ENCODE results near the gene OLFM1. TPM values are rescaled to one million over a fixed set of nuclear protein-coding genes. Genes with fewer than 3 reads are reported as not detected.

The OLFM1 gene
- 0.28 and 0.37 TPM in 2 replicates for total RNA-seq

DNA sequence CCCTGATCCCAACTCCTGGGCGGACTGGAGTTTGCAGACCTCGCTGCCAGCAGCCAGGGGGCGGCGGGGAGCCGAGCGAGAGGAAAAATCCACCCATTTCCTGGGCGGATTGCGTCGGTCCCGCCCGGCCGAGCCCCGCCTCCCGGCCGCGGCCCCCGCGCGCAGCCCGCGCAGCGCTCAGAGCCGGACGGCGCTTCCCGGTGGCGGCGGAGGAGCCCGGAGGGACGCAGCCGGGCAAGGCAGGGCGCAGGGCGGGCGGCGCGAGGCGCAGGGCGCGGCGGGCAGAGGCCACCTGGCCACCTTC lies at the start of gene OLFM1:
TSS of gene OLFM1 (plus strand) at position 180 of the 304 bp plus-strand sequence. CDS start 322 bp downstream, outside the sequence.
- DNase-seq (ENCODE audit: low spot score) = peak; percentile 26
- Mint-ChIP-seq H3K9me3 (no peaks in the 10 kb centered on the region), H3K27me3 (ENCODE audit: low read depth) (peaks cover 27% of the 10 kb centered on the region), H3K27ac (no peak within 1 kb of the TSS), H3K4me3 (ENCODE audit: low read depth) (no peak within 1 kb of the TSS), H3K4me1 (ENCODE audit: low read depth) (peaks cover 3% of the 10 kb centered on the region), H3K36me3 (ENCODE audit: low read depth) (no peaks in the 10 kb centered on the region)
- intact Hi-C loops (cut with micrococcal nuclease) = loop anchor here (2.0 to 5.0 kb wide), 2 partner anchors 255 to 325 kb away; no protein-coding TSS in a partner anchor

DNA sequence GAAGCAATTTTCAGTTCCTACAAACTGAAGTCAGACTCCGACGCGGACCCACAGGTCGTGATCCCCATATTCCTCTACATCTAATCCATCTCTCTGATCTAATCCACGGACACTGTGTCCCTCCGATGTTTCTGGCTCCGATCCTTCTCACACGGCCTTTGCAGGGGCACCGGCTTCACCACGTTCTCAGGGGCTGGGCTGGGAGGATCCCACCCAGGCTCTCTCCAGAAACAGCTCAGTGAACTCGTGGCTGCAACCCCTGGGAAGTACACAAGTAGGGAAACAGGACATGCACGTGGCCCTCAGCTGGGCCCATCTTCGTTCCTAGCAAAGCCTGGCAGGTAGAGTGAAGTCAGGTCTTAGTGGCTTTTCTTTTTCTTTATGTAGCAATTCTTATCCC lies 49.1 kb upstream of the OLFM1 start:
- H3K4me1 Mint-ChIP-seq (ENCODE audit: low read depth) = no peaks in the 10 kb centered on the region
- H3K4me3 Mint-ChIP-seq (ENCODE audit: low read depth) = no peak overlapping the region
- DNase-seq (ENCODE audit: low spot score) = no peak
- no peaks in the 10 kb centered on the region for H3K36me3 Mint-ChIP-seq (ENCODE audit: low read depth)
- H3K9me3 Mint-ChIP-seq = no peaks in the 10 kb centered on the region
- intact Hi-C loops (cut with micrococcal nuclease) = no loop called here
- H3K27me3 Mint-ChIP-seq (ENCODE audit: low read depth) = no peaks in the 10 kb centered on the region
- H3K27ac Mint-ChIP-seq = no peak overlapping the region

DNA sequence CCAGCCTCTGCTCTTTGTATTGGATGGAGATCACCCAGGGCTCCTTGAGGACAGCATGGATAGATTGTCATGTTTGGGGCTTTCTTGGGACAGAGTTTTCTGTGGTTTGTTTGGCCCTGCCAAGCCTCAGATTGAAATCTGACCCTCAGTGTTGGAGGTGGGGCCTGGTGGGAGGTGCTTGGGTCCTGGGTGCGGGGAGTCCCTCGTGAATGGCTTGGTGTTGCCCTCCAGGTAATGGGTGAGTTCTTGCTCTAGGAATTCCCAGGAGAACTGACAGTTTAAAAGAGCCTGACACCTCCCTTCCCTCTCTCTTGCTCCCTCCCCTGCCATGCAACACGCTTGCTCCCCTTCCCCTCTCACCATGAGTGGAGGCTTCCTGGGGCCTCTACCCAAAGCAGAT lies 48.6 kb upstream of the OLFM1 start:
- intact Hi-C loops (cut with micrococcal nuclease) = no loop called here
- no peaks in the 10 kb centered on the region for H3K4me1 Mint-ChIP-seq (ENCODE audit: low read depth)
- H3K4me3 Mint-ChIP-seq (ENCODE audit: low read depth) = no peak overlapping the region
- no peaks in the 10 kb centered on the region for H3K27me3 Mint-ChIP-seq (ENCODE audit: low read depth)
- H3K36me3 Mint-ChIP-seq (ENCODE audit: low read depth) = no peaks in the 10 kb centered on the region
- H3K27ac Mint-ChIP-seq = no peak overlapping the region
- H3K9me3 Mint-ChIP-seq = no peaks in the 10 kb centered on the region
- DNase-seq (ENCODE audit: low spot score) = no peak

DNA sequence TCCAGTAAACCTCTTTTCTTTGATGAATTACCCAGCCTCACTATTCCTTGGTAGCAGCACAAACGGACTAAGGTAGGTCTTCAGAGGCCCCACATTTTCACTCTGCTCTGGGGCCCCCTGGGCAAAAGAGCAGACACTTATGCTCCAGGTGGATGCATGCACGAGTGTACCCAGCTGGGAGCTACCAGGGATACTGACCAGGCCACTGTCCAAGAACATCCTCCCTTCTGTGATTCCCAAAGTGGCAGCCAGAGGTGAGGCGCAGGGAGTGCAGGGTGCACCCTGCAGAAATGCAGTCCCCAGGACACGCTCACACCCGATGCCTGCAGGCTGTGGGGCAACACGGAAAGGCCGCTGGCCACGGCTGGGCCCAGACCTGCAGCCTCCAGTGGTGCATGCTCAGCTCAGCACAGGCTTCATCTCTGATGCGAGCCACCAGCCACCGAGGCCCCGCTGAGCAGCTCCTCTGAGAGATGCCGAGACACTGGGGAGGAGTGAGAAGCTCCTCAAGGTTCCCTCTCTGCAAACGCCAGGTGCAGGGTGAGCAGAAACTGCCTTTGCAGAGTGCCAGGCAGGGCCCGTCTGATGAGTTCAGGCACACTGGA lies 48.1 kb upstream of the OLFM1 start:
- Mint-ChIP-seq H3K9me3 (no peaks in the 10 kb centered on the region), H3K4me1 (ENCODE audit: low read depth) (no peaks in the 10 kb centered on the region), H3K27ac (no peak overlapping the region), H3K36me3 (ENCODE audit: low read depth) (no peaks in the 10 kb centered on the region), H3K4me3 (ENCODE audit: low read depth) (no peak overlapping the region), H3K27me3 (ENCODE audit: low read depth) (no peaks in the 10 kb centered on the region)
- intact Hi-C loops (cut with micrococcal nuclease) = no loop called here
- DNase-seq (ENCODE audit: low spot score) = no peak

DNA sequence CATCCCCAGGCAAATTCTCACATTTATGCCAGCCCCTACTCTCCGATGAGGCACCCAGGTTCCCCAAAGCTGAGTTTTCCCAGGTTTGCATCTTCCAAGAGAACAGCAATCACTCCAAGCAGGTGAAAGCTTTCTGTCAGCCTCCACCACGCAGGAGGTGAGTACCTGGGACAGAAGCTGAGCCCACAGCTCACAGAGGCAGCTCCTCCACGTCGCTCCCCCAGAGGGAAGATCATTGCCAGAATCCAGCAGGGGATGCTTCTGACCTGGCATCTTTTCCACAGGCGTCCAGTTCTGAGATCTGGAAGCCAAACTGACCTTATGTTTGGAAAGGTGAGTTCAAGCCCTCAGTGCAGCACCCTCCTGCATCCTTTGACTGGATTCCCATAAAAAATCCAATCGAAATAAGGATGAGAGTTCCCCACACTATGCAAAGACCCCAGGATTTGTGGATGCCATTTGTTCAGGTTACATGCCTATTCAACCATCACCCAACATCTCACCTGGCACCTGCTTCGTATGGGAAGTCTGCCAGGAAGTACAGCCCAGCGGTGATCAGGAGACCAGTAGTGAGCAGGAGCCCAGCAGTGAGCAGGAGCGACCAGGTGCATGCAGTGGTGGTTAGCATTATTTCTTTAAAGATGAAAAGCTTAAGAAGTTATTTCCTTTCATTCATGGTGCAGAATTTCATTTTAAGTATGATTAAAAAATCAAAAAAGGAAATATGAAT lies 47.4 kb upstream of the OLFM1 start:
- H3K4me1 Mint-ChIP-seq (ENCODE audit: low read depth) = no peaks in the 10 kb centered on the region
- no peaks in the 10 kb centered on the region for H3K9me3 Mint-ChIP-seq
- H3K4me3 Mint-ChIP-seq (ENCODE audit: low read depth) = no peak overlapping the region

DNA sequence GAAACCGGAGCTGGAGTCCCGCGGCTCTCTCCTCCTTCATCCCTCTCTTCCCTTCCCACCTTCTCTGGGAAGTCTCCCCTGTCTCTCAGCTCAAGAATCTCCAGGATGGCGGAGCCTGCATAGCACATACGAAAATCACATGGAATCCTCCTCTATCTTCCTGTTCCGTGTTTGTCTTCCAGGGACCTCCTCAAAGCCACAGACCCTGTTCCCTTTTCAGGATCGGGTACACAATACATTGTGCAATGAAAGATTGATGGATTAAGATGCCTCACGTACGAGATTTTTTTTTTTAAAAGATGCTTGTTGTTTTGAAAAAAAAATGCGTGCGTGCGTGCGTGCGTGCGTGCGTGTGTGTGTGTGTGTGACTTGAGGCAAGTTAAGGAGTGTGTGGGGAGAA lies 46.6 kb upstream of the OLFM1 start:
- no peak for DNase-seq (ENCODE audit: low spot score)
- no peak overlapping the region for H3K4me3 Mint-ChIP-seq (ENCODE audit: low read depth)
- intact Hi-C loops (cut with micrococcal nuclease) = no loop called here
- H3K36me3 Mint-ChIP-seq (ENCODE audit: low read depth) = no peaks in the 10 kb centered on the region
- H3K4me1 Mint-ChIP-seq (ENCODE audit: low read depth) = no peaks in the 10 kb centered on the region
- no peaks in the 10 kb centered on the region for H3K27me3 Mint-ChIP-seq (ENCODE audit: low read depth)
- H3K27ac Mint-ChIP-seq = no peak overlapping the region
- H3K9me3 Mint-ChIP-seq = no peaks in the 10 kb centered on the region

More for the DNA sequence above, 47.4 kb upstream of the OLFM1 start:
- Mint-ChIP-seq H3K27ac (no peak overlapping the region), H3K36me3 (ENCODE audit: low read depth) (no peaks in the 10 kb centered on the region), H3K27me3 (ENCODE audit: low read depth) (no peaks in the 10 kb centered on the region)
- intact Hi-C loops (cut with micrococcal nuclease) = no loop called here
- no peak for DNase-seq (ENCODE audit: low spot score)

DNA sequence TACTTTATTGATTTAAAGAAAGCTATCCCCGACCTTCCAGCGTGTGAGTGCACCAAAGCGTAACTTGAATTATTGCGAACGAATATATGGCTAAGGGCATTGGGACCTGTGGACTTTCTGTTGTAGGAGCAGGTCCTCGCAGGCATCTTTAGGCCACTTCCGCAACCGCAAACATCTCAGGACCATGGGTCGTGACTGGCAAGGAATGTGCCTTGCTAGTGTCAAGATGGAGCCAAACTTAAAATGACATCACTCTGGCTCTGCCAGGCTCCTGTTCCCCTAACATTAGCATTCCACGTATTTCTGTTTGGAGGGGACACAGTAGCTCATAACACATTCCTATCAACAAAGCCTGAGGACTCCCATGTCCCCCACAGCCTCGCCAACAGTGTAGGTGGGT lies 44.1 kb upstream of the OLFM1 start:
- no peaks in the 10 kb centered on the region for H3K9me3 Mint-ChIP-seq
- H3K36me3 Mint-ChIP-seq (ENCODE audit: low read depth) = no peaks in the 10 kb centered on the region
- no peaks in the 10 kb centered on the region for H3K4me1 Mint-ChIP-seq (ENCODE audit: low read depth)
- DNase-seq (ENCODE audit: low spot score) = no peak
- intact Hi-C loops (cut with micrococcal nuclease) = no loop called here
- no peak overlapping the region for H3K4me3 Mint-ChIP-seq (ENCODE audit: low read depth)
- no peak overlapping the region for H3K27ac Mint-ChIP-seq
- H3K27me3 Mint-ChIP-seq (ENCODE audit: low read depth) = no peaks in the 10 kb centered on the region

DNA sequence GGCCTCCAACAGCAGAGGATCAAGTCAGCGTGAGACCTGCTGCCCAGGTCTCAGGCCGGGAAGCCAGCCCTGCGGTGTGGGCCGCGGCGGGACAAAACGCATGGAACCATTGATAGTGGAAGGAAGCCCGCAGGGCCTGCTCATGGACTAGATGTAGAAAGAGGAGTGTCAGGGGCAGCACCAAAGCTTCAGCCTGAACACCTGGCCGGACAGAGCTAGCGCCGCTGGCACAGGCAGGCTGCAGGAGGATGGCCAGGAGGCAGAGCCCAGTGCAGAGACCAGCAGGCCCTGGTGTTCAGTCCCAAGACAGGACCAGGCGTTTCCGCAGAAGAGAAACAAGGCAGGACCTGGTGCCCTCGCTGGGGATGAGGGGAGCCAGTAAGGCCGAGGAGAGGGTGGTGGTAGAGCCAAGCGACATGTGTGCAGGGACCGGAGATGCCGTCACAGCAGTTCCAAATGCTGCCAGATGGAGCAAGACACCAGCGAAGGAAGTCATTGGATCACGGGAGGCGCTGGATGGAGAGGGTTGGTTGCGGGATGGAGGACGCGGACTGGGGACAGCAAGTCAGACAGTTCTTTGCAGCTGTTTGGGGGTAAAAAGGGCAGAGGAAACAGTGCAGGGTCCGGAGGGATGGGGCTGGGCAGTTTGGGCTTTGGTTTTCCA lies 42.1 kb upstream of the OLFM1 start:
- H3K4me1 Mint-ChIP-seq (ENCODE audit: low read depth) = no peaks in the 10 kb centered on the region
- no peaks in the 10 kb centered on the region for H3K27me3 Mint-ChIP-seq (ENCODE audit: low read depth)
- no peak overlapping the region for H3K4me3 Mint-ChIP-seq (ENCODE audit: low read depth)
- no peak overlapping the region for H3K27ac Mint-ChIP-seq
- intact Hi-C loops (cut with micrococcal nuclease) = no loop called here
- H3K36me3 Mint-ChIP-seq (ENCODE audit: low read depth) = no peaks in the 10 kb centered on the region
- H3K9me3 Mint-ChIP-seq = no peaks in the 10 kb centered on the region
- DNase-seq (ENCODE audit: low spot score) = no peak

DNA sequence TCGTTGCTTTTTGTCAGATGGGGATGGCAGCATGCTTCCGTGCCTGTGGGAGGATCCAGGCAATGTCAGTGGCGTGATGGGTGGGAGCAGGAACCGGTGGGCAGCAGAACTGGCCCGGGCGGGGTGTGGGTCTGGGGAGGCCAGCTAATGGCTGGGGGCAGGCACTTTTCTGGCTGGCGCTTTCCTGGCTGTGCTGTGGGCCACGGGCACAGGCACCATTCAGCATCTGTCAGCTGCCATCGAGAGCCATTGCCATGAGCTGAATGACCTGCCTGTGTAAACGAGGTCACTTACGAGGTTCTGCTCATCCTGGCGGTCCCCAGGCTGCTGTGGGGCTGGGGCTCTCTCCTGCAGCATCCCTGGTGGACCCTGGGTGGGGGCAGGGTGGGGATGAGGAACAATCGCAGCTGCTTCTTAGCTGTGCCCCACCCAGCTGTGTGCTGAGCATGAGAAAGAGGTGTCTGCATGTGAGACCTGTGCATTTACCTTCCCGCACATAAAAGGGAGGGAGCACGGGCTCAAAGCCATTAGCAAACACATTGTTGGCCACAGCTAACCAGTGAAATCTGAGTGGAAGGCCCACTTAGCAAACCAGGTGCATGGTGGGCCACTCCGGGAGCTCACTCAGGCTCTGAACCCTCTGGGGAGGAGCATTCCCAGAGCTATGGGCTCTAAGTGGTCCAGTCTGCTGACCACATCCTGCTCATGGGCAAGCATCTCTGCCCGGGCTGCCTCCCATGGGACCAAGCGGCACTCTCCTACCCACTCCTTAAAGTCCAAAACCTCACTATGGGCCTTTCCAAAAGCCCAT lies 41.3 kb upstream of the OLFM1 start:
- DNase-seq (ENCODE audit: low spot score) = no peak
- H3K27me3 Mint-ChIP-seq (ENCODE audit: low read depth) = no peaks in the 10 kb centered on the region
- H3K9me3 Mint-ChIP-seq = no peaks in the 10 kb centered on the region
- no peaks in the 10 kb centered on the region for H3K36me3 Mint-ChIP-seq (ENCODE audit: low read depth)
- no peak overlapping the region for H3K4me3 Mint-ChIP-seq (ENCODE audit: low read depth)
- no peaks in the 10 kb centered on the region for H3K4me1 Mint-ChIP-seq (ENCODE audit: low read depth)
- H3K27ac Mint-ChIP-seq = no peak overlapping the region
- intact Hi-C loops (cut with micrococcal nuclease) = no loop called here

DNA sequence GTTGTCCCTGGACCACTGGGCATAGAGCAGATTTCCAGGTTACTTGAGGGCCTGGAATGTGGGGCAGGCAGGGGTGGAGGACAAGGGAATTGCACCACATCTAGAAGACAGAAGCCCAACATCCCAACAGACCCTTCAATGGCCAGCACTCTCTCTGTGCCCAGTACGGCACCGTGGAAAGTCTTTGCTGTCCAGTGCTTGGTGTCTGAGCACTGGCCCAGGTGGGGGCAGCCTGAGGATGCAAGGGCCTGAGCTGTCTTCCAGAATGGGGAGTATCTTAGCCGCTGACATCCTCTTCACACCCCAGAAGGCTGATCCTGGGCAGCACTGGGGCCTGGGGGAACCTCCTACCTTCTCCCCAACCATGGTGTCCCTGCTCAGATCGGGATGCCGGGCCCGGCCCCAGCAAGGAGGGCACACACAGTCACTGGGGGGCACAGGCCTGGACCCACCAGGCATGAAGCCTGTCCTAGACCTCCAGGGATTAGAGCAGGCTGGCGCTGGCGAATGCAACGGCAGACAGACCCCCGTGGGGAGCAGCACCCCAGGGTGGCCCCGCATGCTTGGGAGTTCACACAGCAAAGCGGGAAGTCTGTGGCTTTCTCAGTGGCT lies 40.6 kb upstream of the OLFM1 start:
- Mint-ChIP-seq H3K9me3 (no peaks in the 10 kb centered on the region), H3K27me3 (ENCODE audit: low read depth) (no peaks in the 10 kb centered on the region), H3K4me3 (ENCODE audit: low read depth) (no peak overlapping the region), H3K36me3 (ENCODE audit: low read depth) (no peaks in the 10 kb centered on the region), H3K4me1 (ENCODE audit: low read depth) (no peaks in the 10 kb centered on the region), H3K27ac (no peak overlapping the region)
- DNase-seq (ENCODE audit: low spot score) = no peak
- intact Hi-C loops (cut with micrococcal nuclease) = no loop called here

DNA sequence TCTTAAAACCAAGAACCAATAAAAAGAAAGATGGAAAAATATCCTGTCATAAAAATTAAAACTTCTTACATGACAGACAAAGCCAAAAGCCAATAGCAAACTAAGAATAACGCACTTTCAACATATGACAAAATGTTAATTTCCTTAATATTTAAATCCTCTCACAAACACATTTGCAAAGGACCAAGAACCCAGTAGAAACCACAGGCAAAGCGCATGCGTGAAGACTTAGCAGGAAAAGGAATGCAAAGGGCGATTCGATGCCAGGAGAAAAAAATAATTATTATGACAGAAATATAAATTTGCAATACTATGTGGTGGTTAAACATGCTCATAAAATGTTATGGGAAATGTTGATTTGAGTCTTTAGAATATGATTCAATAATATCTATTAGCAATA lies 39.9 kb upstream of the OLFM1 start:
- intact Hi-C loops (cut with micrococcal nuclease) = no loop called here
- Mint-ChIP-seq H3K4me3 (ENCODE audit: low read depth) (no peak overlapping the region), H3K4me1 (ENCODE audit: low read depth) (no peaks in the 10 kb centered on the region), H3K9me3 (no peaks in the 10 kb centered on the region), H3K27ac (no peak overlapping the region), H3K27me3 (ENCODE audit: low read depth) (no peaks in the 10 kb centered on the region), H3K36me3 (ENCODE audit: low read depth) (no peaks in the 10 kb centered on the region)
- no peak for DNase-seq (ENCODE audit: low spot score)

DNA sequence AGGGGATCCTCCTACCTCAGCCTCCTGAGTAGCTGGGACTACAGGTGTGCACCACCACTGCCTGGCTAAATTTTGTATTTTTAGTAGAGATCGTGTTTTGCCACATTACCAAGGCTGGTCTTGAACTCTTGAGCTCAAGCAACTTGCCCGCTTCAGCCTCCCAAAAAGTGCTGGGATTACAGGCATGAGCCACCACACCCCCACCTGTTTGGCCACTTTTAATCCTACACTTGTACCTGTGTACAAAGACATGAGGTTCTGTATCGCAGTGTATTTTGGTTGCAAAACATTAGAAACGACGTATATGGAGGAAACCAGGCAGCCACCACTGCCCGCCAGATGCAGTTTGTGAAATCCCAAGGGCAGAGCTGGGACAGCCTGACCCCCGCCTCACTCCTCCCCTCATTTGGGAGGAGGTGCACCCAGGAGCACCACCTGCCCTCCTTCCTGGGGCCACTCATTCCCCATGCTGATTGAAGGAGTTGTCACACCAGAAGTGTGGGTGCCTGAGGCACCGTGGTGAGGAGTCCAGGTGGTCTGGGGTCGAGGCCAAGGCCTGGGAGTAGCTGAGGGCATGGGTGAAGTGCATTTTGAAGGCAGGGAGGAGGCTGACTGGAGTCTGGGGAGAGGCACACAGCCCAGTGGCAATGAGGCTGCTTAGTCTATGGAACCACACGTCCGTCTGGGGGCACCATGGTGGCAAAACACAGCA lies 39.3 kb upstream of the OLFM1 start:
- intact Hi-C loops (cut with micrococcal nuclease) = no loop called here
- H3K27ac Mint-ChIP-seq = no peak overlapping the region

More for the DNA sequence above, 39.3 kb upstream of the OLFM1 start:
- Mint-ChIP-seq H3K36me3 (ENCODE audit: low read depth) (no peaks in the 10 kb centered on the region), H3K4me1 (ENCODE audit: low read depth) (no peaks in the 10 kb centered on the region), H3K9me3 (no peaks in the 10 kb centered on the region), H3K27me3 (ENCODE audit: low read depth) (no peaks in the 10 kb centered on the region), H3K4me3 (ENCODE audit: low read depth) (no peak overlapping the region)
- DNase-seq (ENCODE audit: low spot score) = no peak

Measured in activated T-helper 2 cell treated with anti-CD3 and anti-CD28 coated beads, Interferon-gamma antibody, Interleukin-2, Interleukin-4, amounts not matched to agents 10 μg/mL and 5 μg/mL and 100 μg/mL, durations not matched to agents 14 hours and 24 hours and 36 hours (primary cell).